ENCODE measurements around the gene GNL3. TPM values are rescaled to one million over a fixed set of nuclear protein-coding genes. Genes with fewer than 3 reads are reported as not detected.

Gene GNL3
- total and polyA plus RNA-seq, 2 of the 8 experiments (the other 6 are each of a cell fraction or from before 2014, with no cell fraction given) = 45.5 to 184 TPM

DNA sequence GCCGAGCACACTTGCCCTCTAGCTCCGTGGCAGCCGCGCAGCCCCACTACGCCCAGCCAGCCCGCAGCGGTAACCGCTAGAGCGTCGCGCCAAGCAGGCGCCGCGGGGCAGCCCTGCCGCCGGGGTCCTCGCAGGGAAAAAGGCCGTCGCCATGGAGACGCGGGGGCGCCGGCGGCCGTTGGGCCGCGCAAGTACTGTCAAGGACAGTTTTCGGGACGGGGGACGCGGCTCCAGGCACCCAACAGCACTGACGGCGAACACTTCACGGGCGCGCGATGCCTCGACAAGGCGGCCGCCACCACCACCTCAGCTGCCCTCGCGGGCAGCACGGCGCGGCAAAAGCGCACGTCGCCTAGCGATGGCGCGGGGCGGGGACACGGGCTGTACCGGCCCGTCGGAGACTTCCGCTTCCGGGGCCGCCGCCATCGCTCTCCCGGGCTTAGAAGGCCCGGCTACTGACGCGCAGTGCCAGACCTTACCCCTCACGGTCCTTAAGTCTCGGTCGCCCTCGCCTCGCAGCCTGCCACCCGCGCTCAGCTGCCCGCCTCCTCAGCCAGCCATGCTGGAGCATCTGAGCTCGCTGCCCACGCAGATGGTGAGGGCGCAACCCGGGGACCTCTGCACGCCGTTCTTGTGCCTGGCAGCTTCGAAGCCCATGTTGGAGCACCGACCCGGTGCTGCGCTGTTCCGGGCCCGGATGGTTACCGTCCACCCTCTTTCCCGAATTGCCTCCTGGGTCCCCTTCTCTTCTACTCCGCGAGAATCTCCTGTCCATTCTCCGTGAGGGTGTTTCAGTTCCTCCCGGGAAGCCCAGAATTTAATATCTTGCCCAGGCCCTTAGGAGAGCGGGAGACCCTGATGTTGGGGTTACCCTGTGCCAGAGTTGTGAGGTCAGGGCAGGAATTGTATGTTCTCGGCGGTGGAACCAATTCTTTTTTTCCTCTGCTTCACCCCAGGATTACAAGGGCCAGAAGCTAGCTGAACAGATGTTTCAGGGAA, 20.2 kb downstream of the GNL3 start, which contains the start of the genes GLT8D1 and SPCS1 (continued):
- TF ChIP-seq, protein P1, sequence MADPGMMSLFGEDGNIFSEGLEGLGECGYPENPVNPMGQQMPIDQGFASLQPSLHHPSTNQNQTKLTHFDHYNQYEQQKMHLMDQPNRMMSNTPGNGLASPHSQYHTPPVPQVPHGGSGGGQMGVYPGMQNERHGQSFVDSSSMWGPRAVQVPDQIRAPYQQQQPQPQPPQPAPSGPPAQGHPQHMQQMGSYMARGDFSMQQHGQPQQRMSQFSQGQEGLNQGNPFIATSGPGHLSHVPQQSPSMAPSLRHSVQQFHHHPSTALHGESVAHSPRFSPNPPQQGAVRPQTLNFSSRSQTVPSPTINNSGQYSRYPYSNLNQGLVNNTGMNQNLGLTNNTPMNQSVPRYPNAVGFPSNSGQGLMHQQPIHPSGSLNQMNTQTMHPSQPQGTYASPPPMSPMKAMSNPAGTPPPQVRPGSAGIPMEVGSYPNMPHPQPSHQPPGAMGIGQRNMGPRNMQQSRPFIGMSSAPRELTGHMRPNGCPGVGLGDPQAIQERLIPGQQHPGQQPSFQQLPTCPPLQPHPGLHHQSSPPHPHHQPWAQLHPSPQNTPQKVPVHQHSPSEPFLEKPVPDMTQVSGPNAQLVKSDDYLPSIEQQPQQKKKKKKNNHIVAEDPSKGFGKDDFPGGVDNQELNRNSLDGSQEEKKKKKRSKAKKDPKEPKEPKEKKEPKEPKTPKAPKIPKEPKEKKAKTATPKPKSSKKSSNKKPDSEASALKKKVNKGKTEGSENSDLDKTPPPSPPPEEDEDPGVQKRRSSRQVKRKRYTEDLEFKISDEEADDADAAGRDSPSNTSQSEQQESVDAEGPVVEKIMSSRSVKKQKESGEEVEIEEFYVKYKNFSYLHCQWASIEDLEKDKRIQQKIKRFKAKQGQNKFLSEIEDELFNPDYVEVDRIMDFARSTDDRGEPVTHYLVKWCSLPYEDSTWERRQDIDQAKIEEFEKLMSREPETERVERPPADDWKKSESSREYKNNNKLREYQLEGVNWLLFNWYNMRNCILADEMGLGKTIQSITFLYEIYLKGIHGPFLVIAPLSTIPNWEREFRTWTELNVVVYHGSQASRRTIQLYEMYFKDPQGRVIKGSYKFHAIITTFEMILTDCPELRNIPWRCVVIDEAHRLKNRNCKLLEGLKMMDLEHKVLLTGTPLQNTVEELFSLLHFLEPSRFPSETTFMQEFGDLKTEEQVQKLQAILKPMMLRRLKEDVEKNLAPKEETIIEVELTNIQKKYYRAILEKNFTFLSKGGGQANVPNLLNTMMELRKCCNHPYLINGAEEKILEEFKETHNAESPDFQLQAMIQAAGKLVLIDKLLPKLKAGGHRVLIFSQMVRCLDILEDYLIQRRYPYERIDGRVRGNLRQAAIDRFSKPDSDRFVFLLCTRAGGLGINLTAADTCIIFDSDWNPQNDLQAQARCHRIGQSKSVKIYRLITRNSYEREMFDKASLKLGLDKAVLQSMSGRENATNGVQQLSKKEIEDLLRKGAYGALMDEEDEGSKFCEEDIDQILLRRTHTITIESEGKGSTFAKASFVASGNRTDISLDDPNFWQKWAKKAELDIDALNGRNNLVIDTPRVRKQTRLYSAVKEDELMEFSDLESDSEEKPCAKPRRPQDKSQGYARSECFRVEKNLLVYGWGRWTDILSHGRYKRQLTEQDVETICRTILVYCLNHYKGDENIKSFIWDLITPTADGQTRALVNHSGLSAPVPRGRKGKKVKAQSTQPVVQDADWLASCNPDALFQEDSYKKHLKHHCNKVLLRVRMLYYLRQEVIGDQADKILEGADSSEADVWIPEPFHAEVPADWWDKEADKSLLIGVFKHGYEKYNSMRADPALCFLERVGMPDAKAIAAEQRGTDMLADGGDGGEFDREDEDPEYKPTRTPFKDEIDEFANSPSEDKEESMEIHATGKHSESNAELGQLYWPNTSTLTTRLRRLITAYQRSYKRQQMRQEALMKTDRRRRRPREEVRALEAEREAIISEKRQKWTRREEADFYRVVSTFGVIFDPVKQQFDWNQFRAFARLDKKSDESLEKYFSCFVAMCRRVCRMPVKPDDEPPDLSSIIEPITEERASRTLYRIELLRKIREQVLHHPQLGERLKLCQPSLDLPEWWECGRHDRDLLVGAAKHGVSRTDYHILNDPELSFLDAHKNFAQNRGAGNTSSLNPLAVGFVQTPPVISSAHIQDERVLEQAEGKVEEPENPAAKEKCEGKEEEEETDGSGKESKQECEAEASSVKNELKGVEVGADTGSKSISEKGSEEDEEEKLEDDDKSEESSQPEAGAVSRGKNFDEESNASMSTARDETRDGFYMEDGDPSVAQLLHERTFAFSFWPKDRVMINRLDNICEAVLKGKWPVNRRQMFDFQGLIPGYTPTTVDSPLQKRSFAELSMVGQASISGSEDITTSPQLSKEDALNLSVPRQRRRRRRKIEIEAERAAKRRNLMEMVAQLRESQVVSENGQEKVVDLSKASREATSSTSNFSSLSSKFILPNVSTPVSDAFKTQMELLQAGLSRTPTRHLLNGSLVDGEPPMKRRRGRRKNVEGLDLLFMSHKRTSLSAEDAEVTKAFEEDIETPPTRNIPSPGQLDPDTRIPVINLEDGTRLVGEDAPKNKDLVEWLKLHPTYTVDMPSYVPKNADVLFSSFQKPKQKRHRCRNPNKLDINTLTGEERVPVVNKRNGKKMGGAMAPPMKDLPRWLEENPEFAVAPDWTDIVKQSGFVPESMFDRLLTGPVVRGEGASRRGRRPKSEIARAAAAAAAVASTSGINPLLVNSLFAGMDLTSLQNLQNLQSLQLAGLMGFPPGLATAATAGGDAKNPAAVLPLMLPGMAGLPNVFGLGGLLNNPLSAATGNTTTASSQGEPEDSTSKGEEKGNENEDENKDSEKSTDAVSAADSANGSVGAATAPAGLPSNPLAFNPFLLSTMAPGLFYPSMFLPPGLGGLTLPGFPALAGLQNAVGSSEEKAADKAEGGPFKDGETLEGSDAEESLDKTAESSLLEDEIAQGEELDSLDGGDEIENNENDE (IDR thresholded peaks at IDR 0.05; ENCODE audit: insufficient replicate concordance, low read length) = no peak
- TF ChIP-seq RAD21 (IDR thresholded peaks at IDR 0.05 in 1 of 2, conservative IDR thresholded peaks at IDR 0.05 in 1 of 2; ENCODE audit: low read depth in 2 of 2, low read length in 2 of 2) (no peak), SIX5 (IDR thresholded peaks at IDR 0.05; ENCODE audit: low read depth, low read length) (no peak), SRF (IDR thresholded peaks at IDR 0.05; ENCODE audit: low read depth, low read length) (no peak), HDAC6 (IDR thresholded peaks at IDR 0.05; ENCODE audit: low read depth, low read length) (no peak), NANOG (IDR thresholded peaks at IDR 0.05; ENCODE audit: insufficient read depth, low read depth, low read length, poor library complexity, severe bottlenecking) (no peak), TBP (IDR thresholded peaks at IDR 0.05; ENCODE audit: low read depth, low read length) (peak; percentile 60), EZH2 (IDR thresholded peaks at IDR 0.05; ENCODE audit: low read depth, low read length, severe bottlenecking) (no peak)

All from H1 (cell line).